HCT116 (cell line): ENCODE results near the gene CNTNAP5. TPM values are rescaled to one million over a fixed set of nuclear protein-coding genes. Genes with fewer than 3 reads are reported as not detected.

Source experiments
- ATAC-seq: fragments of 200-7000 bp; cut with Tn5 transposase; 2 replicates; pipeline ENCODE4 v1.9.1; 2020; ENCODE audit warnings: mild to moderate bottlenecking, moderate library complexity
- BruUV-seq: library from RNA; stranded (reverse); fragments of 400-500 nt; replicated peaks from 2 replicates; lab custom pipeline; 2021; lab: Mats Ljungman, UMichigan
- CTCF ChIA-PET: fragments of 300-600 bp; sonication (Branson Sonifier 250); formaldehyde crosslinking; loops from one replicate; lab custom pipeline; 2021; ENCODE audit warnings: antibody characterized with exemption; lab: Charles Lee
- POLR2A ChIA-PET: fragments of 300-600, 350-600 bp; sonication (Branson Sonifier 250); formaldehyde crosslinking; loops from one replicate; lab custom pipeline; 2021; ENCODE audit warnings: antibody characterized with exemption; lab: Charles Lee
- RAD21 ChIA-PET, 2 experiments: fragments of 300-600 bp; sonication (Branson Sonifier 250); formaldehyde crosslinking; loops; one replicate each; lab custom pipeline; 2023; ENCODE audit warnings: low total read pairs in 2 of 2; ENCODE audit not compliant: uncharacterized antibody in 2 of 2, unreplicated experiment in 2 of 2, low non-redundant PET in 1 of 2; lab: Charles Lee
- DNase-seq: peaks from one replicate; pipeline ENCODE4 v3.0.0-alpha.2; 2010; ENCODE audit warnings: low read depth, low spot score
- H2AFZ ChIP-seq: fragments of 200-600 bp; shearing (Covaris generic), sonication (generic); 2 replicates; pipeline ENCODE4 v1.6.1; 2017; ENCODE audit warnings: low read depth, mixed run types, mixed read lengths, antibody characterized with exemption, low read length; ENCODE audit not compliant: poor library complexity, severe bottlenecking
- H3K27ac ChIP-seq: 2 replicates; pipeline ENCODE4 v1.5.1; 2012; ENCODE audit warnings: low read depth, low read length
- H3K27me3 ChIP-seq: fragments of 200-600 bp; sonication (generic); 2 replicates; pipeline ENCODE4 v1.6.1; 2016; ENCODE audit warnings: mixed run types, low read length, mixed read lengths; ENCODE audit not compliant: insufficient read depth
- H3K36me3 ChIP-seq, 2 experiments: fragments of 200-500 bp in 1 of 2; fragments of 200-600 bp in 1 of 2; sonication (Bioruptor generic) in 1 of 2; sonication (generic) in 1 of 2; 2 replicates each; pipeline versions ENCODE4 v1.5.1 to v1.6.1; 2014 to 2016; ENCODE audit warnings: low read length in 2 of 2, inconsistent platforms in 1 of 2, mixed read lengths in 1 of 2, mixed run types in 1 of 2; ENCODE audit not compliant: insufficient read depth in 2 of 2, control insufficient read depth in 1 of 2
- H3K4me1 ChIP-seq, 2 experiments: fragments of 200-600 bp in 1 of 2; sonication (generic) in 1 of 2; 2 replicates each; pipeline versions ENCODE4 v1.5.1 to v1.6.1; 2012 to 2017; ENCODE audit warnings: low read length in 2 of 2, inconsistent platforms in 1 of 2, mild to moderate bottlenecking in 1 of 2, mixed read lengths in 1 of 2, mixed run types in 1 of 2, moderate library complexity in 1 of 2; ENCODE audit not compliant: insufficient read depth in 2 of 2, control insufficient read depth in 1 of 2
- H3K4me2 ChIP-seq: fragments of 200-600 bp; sonication (generic); 2 replicates; pipeline ENCODE4 v1.6.1; 2017; ENCODE audit warnings: mixed run types, low read length, mixed read lengths
- H3K4me3 ChIP-seq, 2 experiments: fragments of 200-600 bp in 1 of 2; sonication (generic) in 1 of 2; replicated peaks in 1 of 2; 2 replicates each; pipeline ENCODE4 v1.5.1; 2011 to 2016; ENCODE audit warnings: low read length in 2 of 2, control low read depth in 1 of 2, low read depth in 1 of 2, mild to moderate bottlenecking in 1 of 2, mixed read lengths in 1 of 2, mixed run types in 1 of 2
- H3K79me2 ChIP-seq: fragments of 200-600 bp; sonication (generic); 2 replicates; pipeline ENCODE4 v1.6.1; 2017; ENCODE audit warnings: mild to moderate bottlenecking, mixed run types, low read length, moderate library complexity, mixed read lengths; ENCODE audit not compliant: insufficient read depth
- H3K9ac ChIP-seq: fragments of 200-600 bp; sonication (generic); 2 replicates; pipeline ENCODE4 v1.6.1; 2016; ENCODE audit warnings: low read length, mixed read lengths
- H3K9me2 ChIP-seq: fragments of 200-600 bp; sonication (generic), shearing (Covaris generic); 2 replicates; pipeline ENCODE4 v1.6.1; 2017; ENCODE audit warnings: mixed run types, mild to moderate bottlenecking, moderate library complexity; ENCODE audit not compliant: insufficient read depth
- H3K9me3 ChIP-seq, 2 experiments: fragments of 200-500 bp in 1 of 2; fragments of 200-600 bp in 1 of 2; sonication (Bioruptor generic) in 1 of 2; sonication (generic) in 1 of 2; 2 replicates each; pipeline ENCODE4 v1.6.1; 2014 to 2017; ENCODE audit warnings: low read length in 2 of 2, mixed read lengths in 2 of 2, inconsistent platforms in 1 of 2, low read depth in 1 of 2, mild to moderate bottlenecking in 1 of 2, mixed run types in 1 of 2, moderate library complexity in 1 of 2; ENCODE audit not compliant: control insufficient read depth in 1 of 2, insufficient read depth in 1 of 2
- H4K20me1 ChIP-seq: fragments of 200-600 bp; sonication (generic), shearing (Covaris generic); 2 replicates; pipeline ENCODE4 v1.6.1; 2017; ENCODE audit warnings: mixed run types, mild to moderate bottlenecking, moderate library complexity; ENCODE audit not compliant: insufficient read depth
- CTCF ChIP-seq, 3 experiments: fragments of 200-600 bp in 1 of 3; sonication (generic) in 1 of 3; IDR thresholded peaks in 2 of 3; conservative IDR thresholded peaks in 1 of 3; 2 replicates each; pipeline ENCODE4 v1.5.1; 2012 to 2017; ENCODE audit warnings: low read depth in 2 of 3, low read length in 2 of 3, antibody characterized with exemption in 1 of 3, borderline replicate concordance in 1 of 3, control low read depth in 1 of 3, mild to moderate bottlenecking in 1 of 3, mixed read lengths in 1 of 3, mixed run types in 1 of 3, moderate library complexity in 1 of 3; ENCODE audit not compliant: insufficient read depth in 1 of 3
- ELF1 ChIP-seq: IDR thresholded peaks from 2 replicates; pipeline ENCODE4 v1.6.1; 2012; ENCODE audit warnings: low read depth, borderline replicate concordance
- REST ChIP-seq: IDR thresholded peaks from 2 replicates; pipeline ENCODE4 v1.6.1; 2012; ENCODE audit warnings: low read depth
- SIN3A ChIP-seq: IDR thresholded peaks from 2 replicates; pipeline ENCODE4 v1.6.1; 2012; ENCODE audit warnings: low read depth
- ZBTB33 ChIP-seq: IDR thresholded peaks from 2 replicates; pipeline ENCODE4 v1.6.1; 2011; ENCODE audit warnings: mild to moderate bottlenecking, low read length, moderate library complexity; ENCODE audit not compliant: insufficient replicate concordance; ENCODE audit errors: extremely low read depth
- intact Hi-C: fragments of 100-400 bp; cut with micrococcal nuclease; formaldehyde crosslinking; loops from 2 replicates; pipeline ENCODE4 v1.10.0; 2022
- total RNA-seq: library from RNA; stranded (reverse); gene quantifications from one replicate; pipeline ENCODE4 v1.2.1, GENCODE V29; 2021; ENCODE audit not compliant: unreplicated experiment

The CNTNAP5 gene
- total RNA-seq, 1 experiment from 2014 or later, result not detected

- intact Hi-C loops, result no loop called here
- Histone ChIP-seq H3K4me2 (no peak overlapping the region), H3K79me2 (no peaks in the 10 kb centered on the region), H3K36me3 (no peaks in the 10 kb centered on the region), H3K4me1 (no peaks in the 10 kb centered on the region), H3K27me3 (no peaks in the 10 kb centered on the region), H3K27ac (no peak overlapping the region), H3K9me3 (peaks cover 6 to 22% of the 10 kb centered on the region in 2 experiments; a peak in 3 of 4 replicates), H3K9ac (no peak overlapping the region), H2AFZ (no peak overlapping the region), H4K20me1 (no peaks in the 10 kb centered on the region), H3K9me2 (no peaks in the 10 kb centered on the region), H3K4me3 (no peak overlapping the region)
- DNase-seq (no peak), ATAC-seq (no peak)
- POLR2A ChIA-PET, result no interaction called here
- RAD21 ChIA-PET, result no interaction called here
- no peak for TF ChIP-seq REST
- TF ChIP-seq ELF1, result no peak
- no peak for TF ChIP-seq SIN3A
- TF ChIP-seq CTCF (IDR thresholded peaks at IDR 0.05 in 2 of 3, conservative IDR thresholded peaks at IDR 0.05 in 1 of 3; ENCODE audit: borderline replicate concordance in 1 of 3, insufficient read depth in 1 of 3, low read depth in 2 of 3, low read length in 2 of 3), result no peak
- no peak for TF ChIP-seq ZBTB33
- CTCF ChIA-PET, result no interaction called here
- no TSS peak for BruUV-seq
These were observed 928.8 kb downstream of the CNTNAP5 start for GRCh38 chr2:124953921-124954320.
